Stimulated activated CD4-positive, alpha-beta T cell treated with anti-CD3 and anti-CD28 coated beads, Interleukin-12 subunit alpha, Interleukin-12 subunit beta, amount 100 ng/mL, for 4 hours (primary cell): ENCODE data around the gene GNAT2.

ENCODE experiments used
- DNase-seq: peaks from one replicate; pipeline ENCODE4 v3.0.0-alpha.2; 2020

Gene GNAT2

DNA sequence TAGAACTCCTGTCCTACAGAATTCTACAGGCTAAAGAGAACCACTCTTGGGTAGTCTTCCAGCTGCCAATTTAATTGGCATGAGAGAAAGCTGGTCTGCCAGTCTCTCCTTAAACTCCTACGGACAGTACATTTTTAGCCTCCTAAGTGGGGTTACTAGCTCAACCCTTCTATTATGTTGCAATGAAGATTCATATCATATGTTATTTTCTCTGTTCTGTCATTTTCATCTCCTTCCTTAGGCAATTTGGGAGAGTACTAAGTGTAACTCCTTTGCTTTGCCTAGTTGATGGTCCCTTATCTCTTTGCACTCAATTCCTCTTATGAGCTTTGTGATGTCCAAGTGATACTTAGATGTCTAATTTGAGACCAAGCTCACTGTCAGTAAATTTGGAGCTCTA, 14.0 kb downstream of the GNAT2 start:
- no peak for DNase-seq

DNA sequence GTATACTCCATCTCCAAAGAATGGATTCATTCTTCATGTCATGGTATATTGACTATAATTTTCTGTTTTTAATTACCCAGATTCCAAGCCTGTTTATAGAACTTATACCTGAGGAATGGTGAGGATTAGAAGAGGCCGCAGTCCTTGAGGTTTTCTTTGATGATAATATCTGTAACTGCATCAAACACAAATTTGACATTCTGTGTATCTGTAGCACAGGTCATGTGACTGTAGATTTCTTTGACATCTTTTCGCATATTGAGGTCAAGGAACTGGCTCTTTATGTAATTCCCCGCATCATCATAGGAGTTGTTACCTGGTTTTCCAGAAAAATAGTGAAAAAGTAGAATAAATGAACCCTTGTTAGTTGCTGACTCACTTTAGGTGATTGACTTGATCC, 16.2 kb downstream of the GNAT2 start:
- DNase-seq: no peak

DNA sequence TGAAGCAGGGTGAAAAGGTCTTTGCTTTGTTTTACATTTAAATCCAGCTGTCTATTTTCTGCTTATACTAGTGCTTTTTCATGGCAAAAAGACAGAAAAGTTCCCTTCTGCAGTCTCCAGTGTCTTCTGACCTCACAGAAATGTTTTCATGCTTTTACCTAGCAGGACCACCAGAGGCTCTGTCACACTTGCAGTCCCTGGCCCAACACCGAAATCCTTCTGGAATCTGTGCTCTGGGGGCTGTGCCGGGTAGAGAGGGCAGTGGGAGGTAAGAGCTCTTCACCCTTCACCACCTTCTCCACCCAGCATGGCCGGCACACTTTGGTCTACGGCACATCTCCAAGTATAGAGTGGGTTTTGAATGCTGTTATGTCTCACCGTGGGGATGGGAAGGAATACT, 20.8 kb downstream of the GNAT2 start:
- DNase-seq: no peak

DNA sequence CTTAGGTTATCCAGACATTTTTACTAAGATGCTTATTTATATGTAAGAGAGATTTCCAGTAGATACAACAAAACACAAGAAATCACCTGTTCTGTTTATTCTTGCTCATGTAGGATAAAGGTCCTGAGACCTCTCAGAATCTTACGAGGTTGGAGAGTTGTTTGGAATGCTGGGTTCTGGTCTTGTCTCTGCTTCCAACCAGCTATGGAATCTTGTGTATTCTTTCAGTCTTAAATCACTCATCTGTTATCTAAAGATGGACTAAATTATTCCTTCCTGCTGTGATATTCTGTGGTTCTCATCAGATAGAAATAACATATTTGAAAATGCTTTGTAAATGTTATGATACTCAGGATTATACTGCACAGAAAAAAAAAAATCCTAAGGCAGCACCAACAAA, 21.3 kb downstream of the GNAT2 start:
- DNase-seq: no peak

DNA sequence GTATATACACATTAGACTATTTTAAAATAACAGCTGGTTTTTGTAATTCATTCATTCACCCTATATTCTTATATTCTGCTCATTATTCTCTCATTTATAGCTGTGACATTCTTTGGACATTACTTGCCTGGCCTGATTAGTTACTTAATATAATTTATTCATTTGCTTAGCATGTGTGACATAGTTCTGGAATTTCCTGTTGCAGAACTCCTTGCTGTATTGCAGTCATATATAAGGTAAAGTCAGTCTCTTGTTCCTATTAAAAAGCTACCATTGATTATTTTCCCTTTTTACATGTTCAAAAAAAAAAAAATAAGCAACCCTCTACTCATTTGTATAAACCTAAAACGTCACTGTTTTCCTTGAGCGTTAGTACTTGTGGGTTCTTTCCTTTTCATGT, 23.9 kb downstream of the GNAT2 start:
- DNase-seq: no peak

DNA sequence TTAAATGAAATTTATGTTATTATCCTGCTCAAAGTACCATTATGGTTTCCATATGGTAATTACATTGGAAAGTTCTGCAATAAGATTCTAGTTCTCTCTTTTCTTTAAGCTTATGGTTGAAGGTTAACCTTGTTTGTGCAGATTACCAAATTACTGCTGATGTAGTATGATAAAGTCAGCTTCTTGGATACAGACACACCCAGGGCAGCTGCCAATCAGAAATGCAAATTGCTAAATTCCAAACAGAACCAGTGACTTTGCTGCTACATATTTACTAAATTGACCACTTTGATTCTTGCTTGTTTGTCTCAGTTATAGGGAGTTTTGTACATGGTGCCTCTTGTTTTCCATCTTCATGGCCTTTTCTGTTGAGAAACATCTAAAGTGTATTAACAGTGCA, 26.5 kb downstream of the GNAT2 start:
- no peak for DNase-seq

DNA sequence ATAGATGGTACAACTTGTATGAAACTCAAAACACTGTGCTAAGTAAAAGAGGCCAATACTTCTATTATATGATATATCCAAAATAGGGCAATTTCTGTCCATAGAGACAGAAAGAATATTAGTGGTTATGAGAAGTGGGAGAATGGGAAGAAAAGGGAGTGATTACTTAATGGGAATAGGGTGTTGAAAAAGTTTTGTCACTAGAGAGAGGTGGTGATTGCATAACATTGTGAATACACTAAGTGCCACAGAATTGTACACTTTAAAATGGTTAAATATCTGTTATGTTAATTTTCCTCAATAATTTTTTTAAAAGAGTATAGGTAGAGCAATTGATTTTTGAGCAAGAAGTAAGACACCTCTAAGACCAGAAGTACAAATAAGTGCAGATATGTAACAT, 29.7 kb downstream of the GNAT2 start:
- no peak for DNase-seq

DNA sequence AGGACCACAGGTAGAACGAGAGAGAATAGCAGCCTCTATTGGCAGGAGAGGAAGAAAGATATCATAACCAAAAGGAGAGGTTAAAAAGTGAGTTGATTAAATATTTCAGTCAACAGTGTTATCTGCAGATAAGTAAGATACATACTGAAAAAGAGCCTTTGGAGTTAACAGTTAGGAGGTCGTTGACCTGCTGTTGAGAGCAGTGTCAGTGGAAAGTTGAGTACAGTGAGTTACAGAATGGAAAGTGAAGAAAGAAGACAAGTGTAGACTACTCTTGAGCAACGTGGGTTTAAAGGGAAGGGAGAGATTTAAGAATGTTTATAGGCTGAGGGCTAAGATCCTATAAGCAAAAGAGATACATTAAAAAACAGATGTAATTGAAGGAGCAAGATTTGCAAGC, 30.2 kb downstream of the GNAT2 start:
- DNase-seq: no peak

DNA sequence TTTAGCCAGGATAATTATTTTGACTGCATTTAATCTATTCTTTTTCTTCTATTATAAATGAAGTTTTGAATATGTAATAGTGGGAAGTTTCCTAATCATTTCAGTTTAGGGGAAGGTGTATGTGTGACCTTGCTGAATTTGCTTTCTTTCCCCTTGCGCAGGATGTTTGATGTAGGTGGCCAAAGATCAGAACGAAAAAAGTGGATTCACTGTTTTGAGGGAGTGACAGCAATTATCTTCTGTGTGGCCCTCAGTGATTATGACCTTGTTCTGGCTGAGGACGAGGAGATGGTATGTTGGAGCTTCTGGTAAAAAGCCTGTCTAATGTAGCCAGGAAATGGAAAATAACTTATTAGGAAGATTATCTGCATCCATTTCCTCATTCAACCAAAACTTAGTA, 33.4 kb downstream of the GNAT2 start:
- no peak for DNase-seq

DNA sequence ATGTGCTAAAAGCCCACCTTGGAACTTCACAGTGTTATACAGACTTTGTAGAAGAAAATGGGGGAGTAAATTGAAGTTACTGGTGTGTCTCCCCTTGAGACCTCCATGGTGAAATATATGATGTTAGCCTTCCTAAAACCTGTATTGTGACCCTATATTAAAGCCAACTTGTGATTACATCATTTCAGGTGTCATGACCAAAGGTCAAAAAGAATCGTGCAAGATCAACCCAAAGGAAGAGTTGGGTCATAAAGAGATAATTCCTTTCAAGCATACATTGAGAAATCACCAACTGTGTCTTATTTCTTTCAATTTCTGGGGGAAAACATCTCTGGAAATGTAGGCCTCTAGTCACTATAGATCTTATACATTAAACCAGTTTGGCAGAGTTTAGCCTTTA, 34.6 kb downstream of the GNAT2 start:
- no peak for DNase-seq

DNA sequence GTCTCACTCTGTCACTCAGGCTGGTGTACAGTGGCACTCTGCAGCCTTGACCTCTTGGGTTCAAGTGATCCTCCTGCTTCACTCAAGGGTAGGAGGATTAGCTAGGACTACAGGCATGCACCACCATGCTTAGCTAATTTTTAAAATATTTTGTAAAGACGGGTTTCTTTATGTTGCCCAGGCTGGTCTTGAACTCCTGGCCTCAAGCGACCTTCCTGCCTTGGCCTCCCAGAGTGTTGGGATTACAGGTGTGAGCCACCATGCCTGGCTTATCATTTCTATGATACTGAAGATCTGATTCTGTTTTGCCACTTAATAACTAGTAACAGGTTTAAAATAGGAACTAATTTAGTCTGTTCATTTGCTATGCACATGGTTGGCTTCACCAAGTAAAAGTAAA, 37.4 kb downstream of the GNAT2 start:
- no peak for DNase-seq

DNA sequence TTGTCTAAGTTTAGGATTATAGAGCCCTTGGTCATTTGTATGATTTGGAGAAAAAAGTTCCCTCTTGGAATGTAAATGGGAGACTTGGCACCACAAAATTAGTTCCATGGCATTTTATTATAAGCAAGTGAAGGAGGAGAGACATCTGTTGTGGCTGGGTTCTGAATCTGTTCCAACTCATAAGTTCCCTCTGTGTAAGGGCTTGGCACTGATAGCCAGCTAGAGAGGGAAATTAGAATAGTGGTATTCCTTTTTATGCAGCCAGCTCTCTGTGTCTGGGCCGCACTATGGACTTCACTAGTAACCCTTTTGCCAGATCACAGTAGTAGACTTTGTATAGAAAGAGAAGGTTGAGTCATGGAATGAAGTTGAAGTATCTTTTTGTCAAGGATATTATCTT, 39.9 kb downstream of the GNAT2 start:
- DNase-seq: no peak

DNA sequence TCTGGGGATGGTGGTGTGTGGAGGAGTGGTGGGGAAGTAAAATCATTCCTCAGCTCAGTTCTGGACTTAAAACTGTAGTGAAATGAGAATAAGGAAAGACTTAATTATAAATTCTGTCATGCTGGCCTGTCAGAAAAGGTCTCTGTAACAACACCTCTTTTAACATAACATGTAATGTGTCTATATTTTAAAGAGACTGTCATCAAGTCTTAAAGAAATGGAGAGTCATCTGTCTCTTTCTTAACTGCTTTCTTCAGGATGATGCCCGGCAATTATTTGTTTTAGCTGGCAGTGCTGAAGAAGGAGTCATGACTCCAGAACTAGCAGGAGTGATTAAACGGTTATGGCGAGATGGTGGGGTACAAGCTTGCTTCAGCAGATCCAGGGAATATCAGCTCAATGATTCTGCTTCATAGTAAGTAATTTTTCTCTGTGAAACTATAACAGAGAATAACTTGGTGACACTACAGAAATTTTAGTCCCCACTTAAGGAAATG, 40.4 kb downstream of the GNAT2 start:
- no peak for DNase-seq

DNA sequence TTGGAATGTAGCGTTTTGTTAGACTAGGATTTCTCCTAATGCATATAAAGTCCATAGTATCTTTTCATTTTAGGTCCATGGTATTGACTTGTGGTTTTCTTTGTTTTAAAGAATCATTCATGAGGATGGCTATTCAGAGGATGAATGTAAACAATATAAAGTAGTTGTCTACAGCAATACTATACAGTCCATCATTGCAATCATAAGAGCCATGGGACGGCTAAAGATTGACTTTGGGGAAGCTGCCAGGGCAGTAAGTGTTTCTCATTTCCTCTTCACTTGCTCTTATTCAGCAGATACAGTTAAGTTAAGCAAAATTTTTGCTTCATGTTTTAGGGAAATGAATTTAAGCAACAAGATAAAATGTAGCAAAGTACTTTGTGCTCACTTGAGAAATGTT, 45.6 kb downstream of the GNAT2 start:
- no peak for DNase-seq

DNA sequence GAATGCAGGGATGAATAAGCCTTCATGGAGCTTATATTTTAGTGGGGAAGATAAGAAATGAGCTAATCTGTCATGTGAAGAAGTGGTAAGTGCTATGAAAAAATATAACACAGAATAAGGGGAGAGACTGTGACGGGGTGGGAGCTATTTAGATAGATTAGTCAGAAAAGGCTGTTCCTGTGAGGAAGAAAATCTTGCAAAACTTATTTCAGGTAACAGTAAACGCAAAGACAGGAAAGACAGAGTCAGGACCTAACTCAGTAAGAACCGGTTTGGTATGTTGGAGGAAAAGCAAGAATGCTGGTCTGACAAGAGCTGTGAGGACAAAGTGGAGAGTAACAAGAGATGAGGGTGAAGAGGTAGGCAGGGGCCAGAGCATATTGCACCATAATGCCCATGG, 49.0 kb downstream of the GNAT2 start:
- DNase-seq: no peak

DNA sequence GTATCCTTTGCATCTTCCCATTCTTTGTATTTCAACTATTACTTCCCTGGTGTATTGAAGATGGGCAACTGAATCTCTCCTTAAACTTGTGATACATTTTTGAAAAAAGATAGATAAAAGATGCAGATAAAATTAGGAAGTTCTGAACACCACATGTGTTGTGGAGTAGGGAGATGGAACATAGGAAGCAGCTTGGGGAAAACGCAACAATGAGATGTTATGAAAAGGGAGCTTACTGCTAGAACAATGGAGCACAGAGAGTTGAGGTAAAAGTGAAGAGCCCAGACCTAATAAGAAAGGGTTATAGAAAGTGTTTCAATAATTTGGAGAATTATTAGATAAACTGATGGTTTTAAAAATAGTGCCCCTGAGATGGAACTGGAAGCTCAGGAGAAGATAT, 50.1 kb downstream of the GNAT2 start:
- no peak for DNase-seq

DNA sequence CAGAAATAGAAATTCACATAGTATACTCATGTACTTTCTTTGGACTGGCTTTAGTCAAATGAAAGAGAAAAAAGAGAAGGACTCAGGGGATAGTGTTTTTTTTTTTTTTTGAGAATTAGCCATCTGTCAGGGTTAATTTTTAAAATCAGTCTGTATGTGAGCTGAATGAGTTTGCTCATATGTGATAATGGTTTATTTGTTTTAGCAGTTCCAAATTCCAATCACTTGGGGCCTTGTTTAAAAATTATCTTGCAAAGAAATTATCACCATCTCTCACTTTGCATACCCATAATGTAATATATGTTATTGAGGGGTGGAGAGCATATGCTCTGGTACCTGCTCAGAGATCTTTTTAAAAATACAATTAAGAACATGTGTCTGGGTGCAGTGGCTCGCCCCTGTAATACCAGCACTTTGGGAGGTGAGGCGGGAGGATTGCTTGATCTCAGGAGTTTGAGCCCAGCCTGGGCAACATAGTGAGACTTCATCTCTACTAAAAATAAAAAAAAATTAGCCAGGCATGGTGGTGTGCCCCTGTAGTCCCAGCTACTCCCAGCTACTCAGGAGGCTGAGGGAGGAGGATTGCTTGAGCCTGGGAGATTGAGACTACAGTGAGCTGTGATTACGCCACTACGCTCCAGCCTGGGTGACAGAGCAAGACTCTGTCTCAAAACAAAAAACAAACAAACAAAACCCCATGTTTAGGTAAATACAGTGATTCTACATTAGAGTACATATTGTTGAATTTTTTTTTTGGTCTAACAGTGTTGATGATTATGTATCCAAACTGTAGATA, 51.3 kb downstream of the GNAT2 start:
- no peak for DNase-seq

DNA sequence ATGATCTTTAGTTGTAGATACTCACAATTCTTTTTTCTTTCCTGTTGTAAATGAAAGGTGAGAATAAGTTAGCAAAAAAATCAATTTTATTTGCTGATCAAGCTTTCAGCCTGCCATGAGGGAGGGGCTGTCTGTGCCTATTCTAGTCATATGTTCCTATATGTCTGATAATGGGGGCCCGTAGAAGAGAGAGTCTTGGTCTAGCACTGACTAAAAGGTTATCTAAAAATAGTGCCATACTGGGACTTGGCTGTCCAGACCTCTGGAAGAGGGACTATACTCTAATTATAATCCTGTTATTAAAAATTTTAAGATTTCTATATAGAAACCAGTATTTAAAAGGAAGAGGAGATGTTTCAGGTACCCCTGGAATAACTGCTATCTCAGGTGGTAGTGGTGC, 52.4 kb downstream of the GNAT2 start:
- DNase-seq: no peak

DNA sequence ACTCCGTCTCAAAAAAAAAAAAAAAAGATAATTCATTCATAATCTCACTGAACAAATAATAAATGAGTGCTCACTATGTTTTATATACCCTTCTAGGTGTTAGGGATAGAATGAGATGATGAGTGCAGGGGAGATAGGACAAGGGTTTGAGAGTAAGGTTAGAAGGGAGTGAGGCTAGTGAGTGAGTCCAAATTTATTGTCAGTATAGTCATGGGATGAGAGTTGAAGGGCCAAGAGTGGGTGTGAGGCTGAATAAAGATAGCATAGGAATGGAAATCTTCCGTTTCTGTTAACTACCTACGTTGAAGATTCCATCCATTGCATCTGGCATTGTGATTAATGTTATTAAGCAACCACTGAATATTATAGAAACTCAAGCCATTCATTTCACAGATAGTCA, 54.2 kb downstream of the GNAT2 start:
- DNase-seq: no peak

DNA sequence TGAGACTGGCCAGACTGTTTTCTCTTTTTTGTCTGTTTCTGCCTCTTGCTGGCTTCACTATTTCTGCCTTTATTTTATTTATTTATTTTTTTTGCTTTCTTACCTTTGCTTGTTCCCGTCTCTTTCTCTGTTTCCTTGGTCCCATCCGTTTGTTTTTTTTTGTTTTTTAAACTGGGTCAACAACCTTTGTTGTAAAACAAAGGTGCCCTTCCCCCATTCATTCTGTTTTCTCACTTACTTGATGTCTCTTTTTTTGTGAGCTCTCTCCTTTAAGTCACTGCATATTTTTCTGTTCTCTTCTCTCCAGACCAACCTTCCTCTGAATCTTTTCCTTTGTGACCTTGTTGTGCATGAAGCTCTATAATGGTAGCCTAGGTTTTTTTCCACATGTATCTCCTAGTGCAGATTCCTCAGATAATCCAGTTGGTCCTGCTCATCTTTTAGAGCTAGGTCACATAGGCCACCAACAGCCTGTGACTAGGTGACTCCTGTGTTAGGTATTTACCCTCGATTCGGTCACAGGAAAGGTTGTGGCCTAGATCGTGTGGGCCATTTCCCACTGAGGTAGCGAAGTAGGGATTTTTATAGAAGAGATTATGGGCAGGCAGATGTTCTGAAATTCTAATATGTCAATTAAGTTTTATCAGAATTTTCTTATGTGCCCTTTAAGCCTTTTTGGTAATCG, 55.1 kb downstream of the GNAT2 start:
- no peak for DNase-seq

DNA sequence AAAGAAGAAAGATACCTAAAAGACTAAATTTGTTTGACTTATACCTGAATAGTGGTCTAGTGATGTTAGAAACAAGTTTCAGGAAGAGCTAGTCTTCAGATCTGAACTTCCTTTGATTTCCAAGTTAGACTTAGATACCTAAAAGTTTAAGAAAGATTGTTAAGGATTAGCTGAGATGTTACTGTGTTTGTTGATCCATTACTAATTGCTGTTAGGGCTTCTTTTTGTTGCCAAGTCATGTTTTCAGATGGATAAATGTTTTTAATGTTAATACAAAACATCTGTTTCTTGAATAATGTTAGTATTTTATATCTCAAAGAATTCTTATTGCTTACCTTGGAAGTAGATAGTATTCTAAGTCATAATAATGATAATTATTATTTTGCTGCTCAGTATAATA, 59.4 kb downstream of the GNAT2 start:
- no peak for DNase-seq

DNA sequence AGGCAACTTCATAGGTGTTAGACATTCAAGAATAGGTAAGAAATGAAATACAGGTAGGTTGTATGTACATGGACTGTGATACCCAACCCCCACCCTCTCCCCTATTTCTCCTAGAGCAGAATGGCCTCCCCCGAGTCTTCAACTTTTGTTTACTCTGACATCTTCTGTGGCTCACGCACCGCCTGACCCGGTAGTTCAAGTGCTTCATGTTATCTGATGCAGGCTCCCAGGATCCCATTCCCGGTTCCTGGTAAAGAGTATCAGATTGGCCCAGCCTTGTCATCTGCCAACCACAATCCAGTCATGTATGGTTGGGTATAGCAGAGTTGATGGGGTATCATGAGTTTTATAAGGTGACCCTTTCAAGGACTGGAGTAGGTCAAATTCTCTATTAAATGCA, 61.9 kb downstream of the GNAT2 start:
- DNase-seq: no peak

DNA sequence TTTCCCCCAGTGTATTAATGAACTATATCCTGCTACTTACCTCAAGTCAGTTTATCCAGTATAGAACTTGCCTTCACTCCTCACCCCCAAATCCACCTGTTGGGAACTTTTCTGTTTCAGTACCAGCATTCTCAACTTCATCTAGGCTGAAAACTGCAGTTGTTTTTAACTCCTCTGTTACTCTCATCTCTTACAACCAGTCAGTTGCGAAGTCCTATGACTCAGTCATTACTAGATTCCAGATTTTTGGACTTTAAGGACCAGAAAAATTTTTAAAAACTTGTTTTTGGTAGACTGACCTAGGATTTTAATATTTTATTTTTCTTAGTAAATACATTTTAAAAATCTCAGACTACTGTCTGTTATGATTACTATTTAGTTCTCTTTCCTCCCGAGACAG, 62.9 kb downstream of the GNAT2 start:
- DNase-seq: no peak
